ENCODE results near the gene COL16A1.

Gene COL16A1

DNA sequence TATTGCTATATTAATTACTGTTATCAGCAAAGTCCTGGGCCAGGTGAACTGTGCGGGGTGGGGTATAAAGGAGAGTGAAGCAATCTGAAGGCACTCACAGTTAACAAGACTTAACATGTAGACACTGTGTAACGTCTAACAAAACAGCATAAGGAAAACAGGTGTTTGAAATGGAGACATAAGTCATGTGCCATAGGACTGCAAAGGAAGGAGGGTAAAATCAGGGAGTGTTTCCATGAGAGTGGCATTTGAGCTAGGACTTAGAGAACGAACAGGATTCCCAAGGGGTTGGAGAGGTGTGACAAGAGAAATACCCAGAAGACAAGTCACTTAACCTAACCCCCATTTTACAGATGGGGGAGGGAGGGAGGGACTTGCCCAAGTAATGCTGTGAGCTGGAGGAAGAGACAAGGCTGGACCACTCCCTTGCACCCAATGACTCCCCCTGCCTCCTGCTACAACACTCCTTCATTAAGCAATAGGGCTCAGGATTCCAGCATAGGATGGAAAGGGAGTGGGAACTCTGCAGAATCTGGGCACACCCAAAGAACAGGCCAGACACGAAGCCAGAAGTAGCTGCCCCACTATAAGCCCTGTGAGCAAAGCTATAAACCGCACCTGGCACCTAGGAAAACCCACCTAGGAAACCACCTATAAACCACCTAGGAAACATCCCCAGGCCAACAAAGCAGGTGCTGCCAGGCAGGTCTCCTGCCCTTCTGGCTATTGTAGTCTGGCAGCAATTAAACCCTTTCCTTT, 65.7 kb downstream of the COL16A1 start:
- CTCF ChIA-PET: interaction anchor here (0.7 to 1.7 kb wide), 2 partner anchors 20 to 34 kb away, joined by 4 to 11 read pairs; no protein-coding TSS in a partner anchor

DNA sequence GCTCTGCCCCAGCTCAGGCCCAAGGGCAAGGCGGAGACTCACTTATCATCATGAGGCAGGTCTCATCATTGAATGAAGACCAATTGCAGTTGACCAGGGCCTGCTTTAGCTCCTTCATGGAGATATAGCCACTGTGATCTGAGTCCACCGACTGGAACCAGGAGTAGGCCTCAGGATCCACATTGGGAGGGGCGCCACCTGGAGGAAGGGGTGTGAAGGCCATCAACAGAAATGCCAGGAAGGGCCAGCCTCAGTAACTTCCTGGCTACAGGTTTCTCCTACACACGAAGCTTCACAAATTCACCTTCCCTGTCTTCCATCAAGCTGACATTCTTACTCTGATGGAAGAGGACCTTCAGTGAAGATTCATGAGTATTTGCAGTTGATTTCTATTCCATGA, 70.7 kb downstream of the COL16A1 start:
- ChIA-PET CTCF (interaction anchor here (0.7 to 2.1 kb wide), 10 partner anchors 9 to 434 kb away, joined by 3 to 18 read pairs (median 4); partner anchors contain the start of genes HCRTR1 and PEF1), POLR2A (interaction anchor here (0.7 kb wide), 1 partner anchor 84 kb away, joined by 3 read pairs; no protein-coding TSS in a partner anchor)
- Histone ChIP-seq H3K9me3 (ENCODE audit: control insufficient read depth, insufficient read depth, low read depth, low read length) (no peaks in the 10 kb centered on the region), H3K4me3 (ENCODE audit: low read depth, low read length) (no peak overlapping the region), H3K27ac (ENCODE audit: extremely low read depth, low read depth, low read length) (no peak overlapping the region), H3K4me1 (ENCODE audit: control insufficient read depth, insufficient read depth, low read length) (no peaks in the 10 kb centered on the region), H3K36me3 (ENCODE audit: control insufficient read depth in 2 of 2, insufficient read depth in 1 of 2, low read length in 2 of 2) (peaks cover 0 to 78% of the 10 kb centered on the region in 2 experiments; a peak in 2 of 3 replicates)
- TF ChIP-seq, protein P1, sequence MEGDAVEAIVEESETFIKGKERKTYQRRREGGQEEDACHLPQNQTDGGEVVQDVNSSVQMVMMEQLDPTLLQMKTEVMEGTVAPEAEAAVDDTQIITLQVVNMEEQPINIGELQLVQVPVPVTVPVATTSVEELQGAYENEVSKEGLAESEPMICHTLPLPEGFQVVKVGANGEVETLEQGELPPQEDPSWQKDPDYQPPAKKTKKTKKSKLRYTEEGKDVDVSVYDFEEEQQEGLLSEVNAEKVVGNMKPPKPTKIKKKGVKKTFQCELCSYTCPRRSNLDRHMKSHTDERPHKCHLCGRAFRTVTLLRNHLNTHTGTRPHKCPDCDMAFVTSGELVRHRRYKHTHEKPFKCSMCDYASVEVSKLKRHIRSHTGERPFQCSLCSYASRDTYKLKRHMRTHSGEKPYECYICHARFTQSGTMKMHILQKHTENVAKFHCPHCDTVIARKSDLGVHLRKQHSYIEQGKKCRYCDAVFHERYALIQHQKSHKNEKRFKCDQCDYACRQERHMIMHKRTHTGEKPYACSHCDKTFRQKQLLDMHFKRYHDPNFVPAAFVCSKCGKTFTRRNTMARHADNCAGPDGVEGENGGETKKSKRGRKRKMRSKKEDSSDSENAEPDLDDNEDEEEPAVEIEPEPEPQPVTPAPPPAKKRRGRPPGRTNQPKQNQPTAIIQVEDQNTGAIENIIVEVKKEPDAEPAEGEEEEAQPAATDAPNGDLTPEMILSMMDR (tag by site-specific recombination; IDR thresholded peaks at IDR 0.05): peak; percentile 69; the same call in 1 of the 2 replicates
- no peak for TF ChIP-seq ZSCAN30 (tag by site-specific recombination; IDR thresholded peaks at IDR 0.05)
- TF ChIP-seq, protein P2, sequence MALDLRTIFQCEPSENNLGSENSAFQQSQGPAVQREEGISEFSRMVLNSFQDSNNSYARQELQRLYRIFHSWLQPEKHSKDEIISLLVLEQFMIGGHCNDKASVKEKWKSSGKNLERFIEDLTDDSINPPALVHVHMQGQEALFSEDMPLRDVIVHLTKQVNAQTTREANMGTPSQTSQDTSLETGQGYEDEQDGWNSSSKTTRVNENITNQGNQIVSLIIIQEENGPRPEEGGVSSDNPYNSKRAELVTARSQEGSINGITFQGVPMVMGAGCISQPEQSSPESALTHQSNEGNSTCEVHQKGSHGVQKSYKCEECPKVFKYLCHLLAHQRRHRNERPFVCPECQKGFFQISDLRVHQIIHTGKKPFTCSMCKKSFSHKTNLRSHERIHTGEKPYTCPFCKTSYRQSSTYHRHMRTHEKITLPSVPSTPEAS (tag by site-specific recombination; IDR thresholded peaks at IDR 0.05): no peak
- TF ChIP-seq ZEB2 (tag by site-specific recombination; IDR thresholded peaks at IDR 0.05): no peak
- TF ChIP-seq ZNF654 (tag by site-specific recombination; IDR thresholded peaks at IDR 0.05; ENCODE audit: low read depth): no peak
- no peak for TF ChIP-seq ZNF121 (tag by site-specific recombination; IDR thresholded peaks at IDR 0.05)
- no peak for TF ChIP-seq ZNF624 (tag by site-specific recombination; IDR thresholded peaks at IDR 0.05)
- TF ChIP-seq ZNF747 (tag by site-specific recombination; IDR thresholded peaks at IDR 0.05): no peak

More for the DNA sequence above, 65.7 kb downstream of the COL16A1 start:
- POLR2A ChIA-PET: no interaction called here
- Histone ChIP-seq H3K9me3 (ENCODE audit: control insufficient read depth, insufficient read depth, low read depth, low read length) (no peaks in the 10 kb centered on the region), H3K4me3 (ENCODE audit: low read depth, low read length) (no peak overlapping the region), H3K27ac (ENCODE audit: extremely low read depth, low read depth, low read length) (no peak overlapping the region), H3K36me3 (ENCODE audit: control insufficient read depth in 2 of 2, insufficient read depth in 1 of 2, low read length in 2 of 2) (peaks cover 0 to 45% of the 10 kb centered on the region in 2 experiments; a peak in 2 of 3 replicates), H3K4me1 (ENCODE audit: control insufficient read depth, insufficient read depth, low read length) (peaks cover 5% of the 10 kb centered on the region; the same call in 1 of the 2 replicates)
- TF ChIP-seq ZNF221 (tag by site-specific recombination; IDR thresholded peaks at IDR 0.05; ENCODE audit: borderline replicate concordance) (no peak), ZNF654 (tag by site-specific recombination; IDR thresholded peaks at IDR 0.05; ENCODE audit: low read depth) (no peak)
- TF ChIP-seq, protein P3, sequence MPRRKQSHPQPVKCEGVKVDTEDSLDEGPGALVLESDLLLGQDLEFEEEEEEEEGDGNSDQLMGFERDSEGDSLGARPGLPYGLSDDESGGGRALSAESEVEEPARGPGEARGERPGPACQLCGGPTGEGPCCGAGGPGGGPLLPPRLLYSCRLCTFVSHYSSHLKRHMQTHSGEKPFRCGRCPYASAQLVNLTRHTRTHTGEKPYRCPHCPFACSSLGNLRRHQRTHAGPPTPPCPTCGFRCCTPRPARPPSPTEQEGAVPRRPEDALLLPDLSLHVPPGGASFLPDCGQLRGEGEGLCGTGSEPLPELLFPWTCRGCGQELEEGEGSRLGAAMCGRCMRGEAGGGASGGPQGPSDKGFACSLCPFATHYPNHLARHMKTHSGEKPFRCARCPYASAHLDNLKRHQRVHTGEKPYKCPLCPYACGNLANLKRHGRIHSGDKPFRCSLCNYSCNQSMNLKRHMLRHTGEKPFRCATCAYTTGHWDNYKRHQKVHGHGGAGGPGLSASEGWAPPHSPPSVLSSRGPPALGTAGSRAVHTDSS (tag by site-specific recombination; IDR thresholded peaks at IDR 0.05): no peak
- TF ChIP-seq, protein P4, sequence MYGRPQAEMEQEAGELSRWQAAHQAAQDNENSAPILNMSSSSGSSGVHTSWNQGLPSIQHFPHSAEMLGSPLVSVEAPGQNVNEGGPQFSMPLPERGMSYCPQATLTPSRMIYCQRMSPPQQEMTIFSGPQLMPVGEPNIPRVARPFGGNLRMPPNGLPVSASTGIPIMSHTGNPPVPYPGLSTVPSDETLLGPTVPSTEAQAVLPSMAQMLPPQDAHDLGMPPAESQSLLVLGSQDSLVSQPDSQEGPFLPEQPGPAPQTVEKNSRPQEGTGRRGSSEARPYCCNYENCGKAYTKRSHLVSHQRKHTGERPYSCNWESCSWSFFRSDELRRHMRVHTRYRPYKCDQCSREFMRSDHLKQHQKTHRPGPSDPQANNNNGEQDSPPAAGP (tag by site-specific recombination; IDR thresholded peaks at IDR 0.05): peak; percentile 84

DNA sequence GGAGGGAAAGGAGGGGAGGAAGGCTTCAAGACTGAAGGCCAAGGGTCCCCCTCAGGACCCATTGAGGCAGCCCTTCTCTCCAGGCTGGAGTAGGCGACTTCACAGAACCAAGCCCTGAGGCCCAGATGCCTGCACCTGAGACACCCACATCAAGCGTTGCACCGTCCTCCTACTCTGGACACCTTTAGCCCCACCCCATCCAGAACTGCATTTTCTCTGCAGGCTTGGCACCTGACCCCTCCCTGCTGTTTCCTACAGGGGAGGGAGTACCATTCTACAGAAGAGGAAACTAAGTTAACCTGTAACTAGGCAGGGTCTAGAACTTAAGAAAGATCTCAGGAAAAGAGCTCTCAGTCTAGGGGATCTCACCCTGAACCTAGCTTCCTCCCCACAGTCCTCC, 71.2 kb downstream of the COL16A1 start:
- Histone ChIP-seq H3K4me3 (ENCODE audit: low read depth, low read length) (no peak overlapping the region), H3K9me3 (ENCODE audit: control insufficient read depth, insufficient read depth, low read depth, low read length) (no peaks in the 10 kb centered on the region), H3K4me1 (ENCODE audit: control insufficient read depth, insufficient read depth, low read length) (no peaks in the 10 kb centered on the region), H3K36me3 (ENCODE audit: control insufficient read depth in 2 of 2, insufficient read depth in 1 of 2, low read length in 2 of 2) (peaks cover 0 to 83% of the 10 kb centered on the region in 2 experiments; a peak in 2 of 3 replicates), H3K27ac (ENCODE audit: extremely low read depth, low read depth, low read length) (no peak overlapping the region)
- CTCF ChIA-PET: interaction anchor here (0.6 to 2.1 kb wide), 13 partner anchors 10 to 434 kb away, joined by 3 to 18 read pairs (median 4); partner anchors contain the start of genes HCRTR1 and PEF1
- POLR2A ChIA-PET: no interaction called here
- TF ChIP-seq, protein P5, sequence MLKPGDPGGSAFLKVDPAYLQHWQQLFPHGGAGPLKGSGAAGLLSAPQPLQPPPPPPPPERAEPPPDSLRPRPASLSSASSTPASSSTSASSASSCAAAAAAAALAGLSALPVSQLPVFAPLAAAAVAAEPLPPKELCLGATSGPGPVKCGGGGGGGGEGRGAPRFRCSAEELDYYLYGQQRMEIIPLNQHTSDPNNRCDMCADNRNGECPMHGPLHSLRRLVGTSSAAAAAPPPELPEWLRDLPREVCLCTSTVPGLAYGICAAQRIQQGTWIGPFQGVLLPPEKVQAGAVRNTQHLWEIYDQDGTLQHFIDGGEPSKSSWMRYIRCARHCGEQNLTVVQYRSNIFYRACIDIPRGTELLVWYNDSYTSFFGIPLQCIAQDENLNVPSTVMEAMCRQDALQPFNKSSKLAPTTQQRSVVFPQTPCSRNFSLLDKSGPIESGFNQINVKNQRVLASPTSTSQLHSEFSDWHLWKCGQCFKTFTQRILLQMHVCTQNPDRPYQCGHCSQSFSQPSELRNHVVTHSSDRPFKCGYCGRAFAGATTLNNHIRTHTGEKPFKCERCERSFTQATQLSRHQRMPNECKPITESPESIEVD (tag by site-specific recombination; IDR thresholded peaks at IDR 0.05): no peak
- TF ChIP-seq, protein P6, sequence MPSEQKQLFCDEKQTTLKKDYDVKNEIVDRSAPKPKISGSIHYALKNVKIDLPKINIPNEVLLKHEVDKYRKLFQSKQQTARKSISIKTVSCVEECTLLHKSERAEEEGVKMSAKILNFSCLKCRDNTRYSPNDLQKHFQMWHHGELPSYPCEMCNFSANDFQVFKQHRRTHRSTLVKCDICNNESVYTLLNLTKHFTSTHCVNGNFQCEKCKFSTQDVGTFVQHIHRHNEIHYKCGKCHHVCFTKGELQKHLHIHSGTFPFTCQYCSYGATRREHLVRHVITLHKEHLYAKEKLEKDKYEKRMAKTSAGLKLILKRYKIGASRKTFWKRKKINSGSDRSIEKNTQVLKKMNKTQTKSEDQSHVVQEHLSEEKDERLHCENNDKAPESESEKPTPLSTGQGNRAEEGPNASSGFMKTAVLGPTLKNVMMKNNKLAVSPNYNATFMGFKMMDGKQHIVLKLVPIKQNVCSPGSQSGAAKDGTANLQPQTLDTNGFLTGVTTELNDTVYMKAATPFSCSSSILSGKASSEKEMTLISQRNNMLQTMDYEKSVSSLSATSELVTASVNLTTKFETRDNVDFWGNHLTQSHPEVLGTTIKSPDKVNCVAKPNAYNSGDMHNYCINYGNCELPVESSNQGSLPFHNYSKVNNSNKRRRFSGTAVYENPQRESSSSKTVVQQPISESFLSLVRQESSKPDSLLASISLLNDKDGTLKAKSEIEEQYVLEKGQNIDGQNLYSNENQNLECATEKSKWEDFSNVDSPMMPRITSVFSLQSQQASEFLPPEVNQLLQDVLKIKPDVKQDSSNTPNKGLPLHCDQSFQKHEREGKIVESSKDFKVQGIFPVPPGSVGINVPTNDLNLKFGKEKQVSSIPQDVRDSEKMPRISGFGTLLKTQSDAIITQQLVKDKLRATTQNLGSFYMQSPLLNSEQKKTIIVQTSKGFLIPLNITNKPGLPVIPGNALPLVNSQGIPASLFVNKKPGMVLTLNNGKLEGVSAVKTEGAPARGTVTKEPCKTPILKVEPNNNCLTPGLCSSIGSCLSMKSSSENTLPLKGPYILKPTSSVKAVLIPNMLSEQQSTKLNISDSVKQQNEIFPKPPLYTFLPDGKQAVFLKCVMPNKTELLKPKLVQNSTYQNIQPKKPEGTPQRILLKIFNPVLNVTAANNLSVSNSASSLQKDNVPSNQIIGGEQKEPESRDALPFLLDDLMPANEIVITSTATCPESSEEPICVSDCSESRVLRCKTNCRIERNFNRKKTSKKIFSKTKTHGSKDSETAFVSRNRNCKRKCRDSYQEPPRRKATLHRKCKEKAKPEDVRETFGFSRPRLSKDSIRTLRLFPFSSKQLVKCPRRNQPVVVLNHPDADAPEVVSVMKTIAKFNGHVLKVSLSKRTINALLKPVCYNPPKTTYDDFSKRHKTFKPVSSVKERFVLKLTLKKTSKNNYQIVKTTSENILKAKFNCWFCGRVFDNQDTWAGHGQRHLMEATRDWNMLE (tag by site-specific recombination; conservative IDR thresholded peaks at IDR 0.05; ENCODE audit: low read depth): no peak
- TF ChIP-seq, protein P7, sequence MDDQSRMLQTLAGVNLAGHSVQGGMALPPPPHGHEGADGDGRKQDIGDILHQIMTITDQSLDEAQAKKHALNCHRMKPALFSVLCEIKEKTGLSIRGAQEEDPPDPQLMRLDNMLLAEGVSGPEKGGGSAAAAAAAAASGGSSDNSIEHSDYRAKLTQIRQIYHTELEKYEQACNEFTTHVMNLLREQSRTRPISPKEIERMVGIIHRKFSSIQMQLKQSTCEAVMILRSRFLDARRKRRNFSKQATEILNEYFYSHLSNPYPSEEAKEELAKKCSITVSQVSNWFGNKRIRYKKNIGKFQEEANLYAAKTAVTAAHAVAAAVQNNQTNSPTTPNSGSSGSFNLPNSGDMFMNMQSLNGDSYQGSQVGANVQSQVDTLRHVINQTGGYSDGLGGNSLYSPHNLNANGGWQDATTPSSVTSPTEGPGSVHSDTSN (CRISPR knock-in tag; IDR thresholded peaks at IDR 0.05): no peak
